SU-DHL-6 (cell line): ENCODE results near the gene FOXD4L6.
"Not testable (repeated sequence)": the region's sequence is repeated elsewhere in the genome, so short reads cannot be mapped to it uniquely, and the experiment has no call there.

ENCODE experiments used
- CTCF ChIP-seq: fragments of 200-600 bp; sonication (generic); IDR thresholded peaks from one replicate; pipeline ENCODE4 v1.5.1; 2017; ENCODE audit warnings: antibody characterized with exemption, mild to moderate bottlenecking, low read length, moderate library complexity; ENCODE audit not compliant: insufficient read depth, poor library complexity, severe bottlenecking
- EZH2phosphoT487 ChIP-seq: fragments of 200-600 bp; sonication (generic), shearing (Covaris generic); conservative IDR thresholded peaks from 2 replicates; pipeline ENCODE4 v1.6.1; 2018; ENCODE audit warnings: mild to moderate bottlenecking, antibody characterized with exemption, low read length, moderate library complexity, mixed read lengths

GRCh38 chr9:41128581-41128980, at the start of gene FOXD4L6:
- not testable (repeated sequence) for TF ChIP-seq CTCF, EZH2phosphoT487
